CMK (cell line): Measurements from ENCODE around the gene SLC17A7.
"Not testable (repeated sequence)": the region's sequence is repeated elsewhere in the genome, so short reads cannot be mapped to it uniquely, and the experiment has no call there.

Experiments
- DNase-seq: peaks from one replicate; pipeline ENCODE4 v3.0.0-alpha.2; 2010; ENCODE audit warnings: low read depth

Gene SLC17A7

GRCh38 chr19:49444100-49444700 lies 2.9 kb upstream of the SLC17A7 start:
- not testable (repeated sequence) for DNase-seq

GRCh38 chr19:49443366-49444099 lies 2.2 kb upstream of the SLC17A7 start:
- peak; percentile 91 for DNase-seq

- DNase-seq, result peak; percentile 65
Observed at GRCh38 chr19:49442771-49443365, 1.5 kb upstream of the SLC17A7 start.

DNA sequence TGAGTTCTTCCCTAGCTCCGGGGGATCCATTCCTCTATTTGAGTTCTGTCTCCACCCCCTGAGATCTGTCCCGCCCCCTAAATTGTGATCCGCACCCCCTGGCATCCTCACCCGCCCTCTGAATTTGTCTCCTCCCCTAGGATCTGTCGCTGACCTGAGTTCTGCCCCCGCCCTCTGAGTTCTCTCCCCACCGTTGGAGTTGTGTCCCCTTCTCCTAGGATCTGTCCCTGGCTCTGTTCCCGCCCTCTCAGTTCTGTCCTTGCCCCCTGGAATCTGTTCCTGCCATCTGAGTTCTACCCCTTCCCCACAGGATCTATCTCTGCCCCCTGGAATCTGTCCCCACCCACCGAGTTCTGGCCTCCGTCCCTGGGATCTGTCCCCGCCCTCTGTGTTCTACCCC lies 1.0 kb upstream of the SLC17A7 start:
- no peak for DNase-seq

GRCh38 chr19:49441960-49442350 lies 628 bp upstream of the SLC17A7 start:
- no peak for DNase-seq

DNA sequence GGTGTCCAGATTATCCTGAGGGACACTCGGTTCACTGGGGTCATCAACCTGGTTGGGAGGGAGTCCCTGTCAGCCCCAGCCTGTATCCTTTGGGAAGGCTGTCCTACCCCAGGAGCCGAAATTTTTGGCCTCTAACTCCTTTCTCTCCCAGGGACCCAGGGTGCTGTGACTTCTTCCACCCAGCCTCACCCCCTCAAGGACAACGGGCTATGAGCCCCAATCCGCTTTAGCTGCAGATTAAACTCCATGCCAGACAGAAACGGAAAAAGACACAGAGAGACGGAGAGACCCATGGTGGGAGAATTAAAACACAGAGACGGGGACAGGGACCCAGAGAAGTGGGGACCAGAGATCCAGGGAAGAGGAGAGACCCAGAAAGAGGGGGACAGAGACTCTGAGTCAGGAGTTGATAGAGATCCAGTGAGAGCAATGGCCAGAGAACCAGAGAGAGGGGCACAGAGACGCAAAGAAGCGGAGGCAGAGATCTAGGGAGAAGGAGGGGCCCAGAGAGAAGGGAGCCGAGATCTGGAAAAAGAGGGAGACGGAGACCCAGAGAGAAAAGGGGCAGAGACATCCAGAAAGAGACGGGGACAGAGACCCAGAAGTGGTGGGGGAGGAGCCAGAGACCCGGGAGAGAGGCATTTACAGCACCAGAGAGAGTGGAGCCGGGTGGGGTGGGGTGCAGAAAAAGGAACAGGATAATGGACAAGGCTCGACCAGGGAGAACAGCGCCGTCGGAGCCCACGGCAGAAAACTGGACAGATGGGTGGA lies 703 bp downstream of the SLC17A7 start:
- no peak for DNase-seq

DNA sequence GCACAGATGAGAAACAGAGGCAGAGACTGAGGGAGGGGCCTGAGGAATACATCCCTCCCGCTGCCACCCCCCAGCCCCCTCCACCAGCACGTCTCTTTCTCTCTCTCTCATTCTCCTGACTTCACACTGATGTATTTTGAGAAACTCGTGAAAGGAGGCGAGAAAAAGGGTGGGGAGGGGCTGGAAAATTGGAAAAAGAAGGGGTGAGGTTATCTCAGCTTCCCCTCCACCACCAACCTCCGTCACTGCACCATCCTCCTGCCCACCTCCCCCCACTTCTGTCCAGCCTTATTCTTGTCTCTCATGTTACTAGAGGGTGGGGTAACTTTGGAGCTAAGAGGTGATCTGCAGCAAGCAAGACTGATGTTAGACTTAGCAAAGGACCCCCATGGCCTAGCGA lies 1.5 kb downstream of the SLC17A7 start:
- DNase-seq, result no peak

DNA sequence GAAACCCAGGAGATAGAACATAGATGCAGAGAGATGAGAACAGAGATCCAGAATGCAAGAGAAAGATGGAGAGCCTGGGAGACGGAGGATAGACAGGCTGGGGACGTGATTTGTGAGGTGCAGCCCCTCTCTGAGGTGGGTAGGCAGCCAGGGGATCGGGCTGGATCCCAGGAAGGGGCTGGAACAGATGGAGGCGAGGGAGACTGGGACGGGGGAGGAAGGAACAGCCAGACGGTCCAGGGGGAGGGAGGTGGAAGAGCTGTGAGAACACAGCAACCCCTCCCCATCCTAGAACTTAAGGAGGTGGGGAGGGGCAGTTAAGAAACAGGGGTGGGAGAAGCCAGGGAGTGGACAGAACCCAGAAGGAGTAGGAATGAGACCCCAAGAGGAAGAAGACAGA lies 3.1 kb downstream of the SLC17A7 start:
- DNase-seq, result no peak

DNA sequence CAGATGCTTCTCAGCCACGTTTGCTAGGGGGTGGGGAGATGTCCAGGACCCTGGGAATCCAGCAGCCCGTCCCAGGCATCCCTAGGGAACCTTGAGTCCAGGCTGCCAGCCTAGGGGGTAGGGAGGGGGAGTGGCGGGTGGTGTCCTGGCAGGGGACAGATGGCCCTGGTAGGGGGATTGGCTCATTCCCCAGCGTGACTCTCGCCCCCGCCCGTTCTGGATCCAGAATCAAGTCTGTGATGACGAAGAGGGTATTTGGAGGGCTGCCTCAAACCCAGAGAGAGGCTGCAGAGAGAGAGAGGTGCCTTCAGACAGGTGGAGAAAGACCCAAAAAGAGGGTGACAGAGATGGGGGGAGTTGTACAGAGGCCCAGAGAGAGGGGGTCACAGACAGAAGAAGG lies 4.1 kb downstream of the SLC17A7 start:
- DNase-seq, result no peak

GRCh38 chr19:49436381-49437017 lies 4.8 kb downstream of the SLC17A7 start:
- no peak for DNase-seq

GRCh38 chr19:49435670-49436069 lies 5.7 kb downstream of the SLC17A7 start:
- no peak for DNase-seq

GRCh38 chr19:49434907-49435583 lies 6.3 kb downstream of the SLC17A7 start:
- no peak for DNase-seq

GRCh38 chr19:49433240-49433901 lies 8.0 kb downstream of the SLC17A7 start:
- no peak for DNase-seq

- DNase-seq, result no peak
Observed at GRCh38 chr19:49432141-49433073, 8.9 kb downstream of the SLC17A7 start.

GRCh38 chr19:49431330-49431749 lies 10.0 kb downstream of the SLC17A7 start:
- no peak for DNase-seq

GRCh38 chr19:49430678-49431329 lies 10.5 kb downstream of the SLC17A7 start:
- no peak for DNase-seq

GRCh38 chr19:49430172-49430677 lies 11.1 kb downstream of the SLC17A7 start:
- DNase-seq, result no peak

GRCh38 chr19:49428547-49429451 lies 12.5 kb downstream of the SLC17A7 start:
- no peak for DNase-seq
